SH-SY5Y (cell line): ENCODE data around the gene PLEKHG4B.

Experiments used
- GATA2 ChIP-seq: IDR thresholded peaks from 2 replicates; pipeline ENCODE4 v1.6.1; 2011; ENCODE audit warnings: mild to moderate bottlenecking, low read depth, low read length
- GATA3 ChIP-seq: IDR thresholded peaks from 2 replicates; pipeline ENCODE4 v1.6.1; 2011; ENCODE audit warnings: low read depth, mild to moderate bottlenecking, low read length, moderate library complexity

DNA sequence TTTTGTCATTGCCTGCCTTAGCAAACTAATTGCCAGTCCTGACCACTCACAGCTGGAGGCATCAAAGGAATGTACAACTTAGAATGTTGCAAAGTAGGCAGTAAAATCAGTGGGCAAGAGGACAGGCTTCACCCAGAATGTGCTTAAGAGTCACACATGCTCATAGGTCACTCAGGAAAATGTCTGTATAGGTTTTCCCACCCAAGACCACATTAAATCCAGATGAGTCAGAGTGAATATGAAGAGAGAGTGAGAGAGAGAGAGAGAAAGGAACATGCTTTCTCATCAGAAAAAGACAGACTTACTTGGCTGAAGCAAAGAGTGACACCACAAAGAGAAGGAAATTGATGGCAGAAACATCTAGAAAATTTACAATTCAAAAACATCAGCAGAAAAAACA is 37.9 kb downstream of the PLEKHG4B start:
- TF ChIP-seq GATA3 (no peak), GATA2 (no peak)
